Esophagus muscularis mucosa (tissue), 4 donors: ENCODE measurements around the gene SGTA. TPM values are rescaled to one million over a fixed set of nuclear protein-coding genes. Genes with fewer than 3 reads are reported as not detected.

Source experiments
- DNase-seq: peaks from one replicate; pipeline ENCODE4 v3.0.0-alpha.2; 2017; ENCODE audit errors: extremely low spot score
- H3K27ac ChIP-seq, 4 donors: fragments of 200-600 bp; sonication (generic); replicated peaks in 1 of 4; 1 replicate in 3 of 4; 2 replicates in 1 of 4; pipeline ENCODE4 v1.5.1; 2016 to 2019; ENCODE audit warnings: mild to moderate bottlenecking in 1 of 4
- H3K27me3 ChIP-seq, 4 donors: fragments of 200-600 bp; sonication (generic); one replicate each; pipeline versions ENCODE4 v1.5.1 to v1.6.0; 2016 to 2019
- H3K36me3 ChIP-seq, 4 donors: fragments of 200-600 bp; sonication (generic); one replicate each; pipeline ENCODE4 v1.5.1; 2016 to 2019
- H3K4me1 ChIP-seq, 4 donors: fragments of 200-600 bp; sonication (generic); one replicate each; pipeline ENCODE4 v1.5.1; 2016 to 2019
- H3K4me3 ChIP-seq, 4 donors: fragments of 200-600 bp; sonication (generic); 1 replicate in 2 of 4; 2 replicates in 2 of 4; pipeline ENCODE4 v1.5.1; 2016 to 2019; ENCODE audit warnings: mild to moderate bottlenecking in 4 of 4, moderate library complexity in 1 of 4
- H3K9me3 ChIP-seq, 4 donors: fragments of 200-600 bp; sonication (generic); 1 replicate in 3 of 4; 2 replicates in 1 of 4; pipeline ENCODE4 v1.5.1; 2016 to 2019
- CTCF ChIP-seq, 3 experiments: fragments of 200-600 bp in 2 of 3; fragments of 450-650 bp in 1 of 3; sonication (generic) in 2 of 3; IDR thresholded peaks; one replicate each; pipeline ENCODE4 v1.5.1; 2017 to 2019; ENCODE audit warnings: antibody characterized with exemption in 3 of 3, mild to moderate bottlenecking in 2 of 3, moderate library complexity in 1 of 3
- EP300 ChIP-seq: sonication (generic); formaldehyde crosslinking; IDR thresholded peaks from one replicate; pipeline ENCODE4 v1.6.1; 2017; ENCODE audit warnings: antibody characterized with exemption
- POLR2A ChIP-seq: fragments of 450-650 bp; IDR thresholded peaks from one replicate; pipeline ENCODE4 v1.6.1; 2017; ENCODE audit warnings: antibody characterized with exemption, moderate library complexity, mild to moderate bottlenecking, low read depth
- POLR2AphosphoS5 ChIP-seq, 2 donors: sonication (generic); formaldehyde crosslinking; IDR thresholded peaks; one replicate each; pipeline ENCODE4 v1.6.1; 2017; ENCODE audit warnings: antibody characterized with exemption in 2 of 2
- WGBS: methylation state at CpG from one replicate; pipeline ENCODE4 v1.1.5; 2018; 5-methylcytosine and 5-hydroxymethylcytosine counted together
- intact Hi-C: fragments of 100-400 bp; cut with DNase I; formaldehyde crosslinking; loops from one replicate; pipeline ENCODE4 v1.15.1; 2023
- total RNA-seq, 4 donors: library from RNA; depleted of rRNA; stranded (reverse); fragments of >200 nt; gene quantifications; one replicate each; pipeline versions ENCODE4 v1.1.0 to v1.2.1, GENCODE V29; 2016

SGTA gene
- total RNA-seq, 4 donors from 2014 or later: 53.6 to 71.2 (median 59.2) TPM

DNA sequence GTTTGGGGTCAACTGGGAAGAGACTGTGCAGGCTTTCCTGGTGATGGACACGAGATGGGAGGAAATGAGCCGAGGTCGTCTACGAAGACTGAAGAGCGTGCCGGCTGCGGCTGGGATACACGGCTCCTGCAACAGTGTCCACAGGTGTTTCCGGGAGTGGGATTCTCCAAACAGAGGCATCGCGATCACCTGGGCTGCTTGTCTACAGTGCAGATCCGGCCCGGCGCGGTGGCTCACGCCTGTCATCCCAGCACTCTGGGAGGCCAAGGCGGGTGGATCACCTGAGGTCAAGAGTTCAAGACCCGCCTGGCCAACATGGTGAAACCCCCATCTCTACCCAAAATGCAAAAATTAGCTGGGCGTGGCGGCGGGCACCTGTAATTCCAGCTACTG is 31.6 kb downstream of the SGTA start:
- Histone ChIP-seq H3K4me1 (peaks cover 0 to 8% (median 5%) of the 10 kb centered on the region in 4 donors), H3K27me3 (no peaks in the 10 kb centered on the region), H3K36me3 (peaks cover 25 to 37% (median 30%) of the 10 kb centered on the region in 4 donors), H3K27ac (no peak overlapping the region), H3K4me3 (no peak overlapping the region), H3K9me3 (no peaks in the 10 kb centered on the region)
- intact Hi-C loops: no loop called here
- TF ChIP-seq CTCF (IDR thresholded peaks at IDR 0.05) (no peak), POLR2AphosphoS5 (IDR thresholded peaks at IDR 0.05) (no peak), POLR2A (no peak), EP300 (no peak)
- no peak for DNase-seq
- WGBS: 92% methylated on average over 16 of the region's 21 CpGs

- intact Hi-C loops: no loop called here
Observed at GRCh38 chr19:2750808-2751437, 32.1 kb downstream of the SGTA start.

GRCh38 chr19:2747349-2747748 is 35.7 kb downstream of the SGTA start:
- Histone ChIP-seq H3K4me3 (no peak overlapping the region), H3K27ac (no peak overlapping the region), H3K36me3 (no peaks in the 10 kb centered on the region), H3K27me3 (no peaks in the 10 kb centered on the region), H3K4me1 (peaks cover 0 to 8% (median 5%) of the 10 kb centered on the region in 4 donors), H3K9me3 (no peaks in the 10 kb centered on the region)
- 84% methylated on average over 7 of the region's 7 CpGs for WGBS
- no peak for TF ChIP-seq POLR2AphosphoS5 (IDR thresholded peaks at IDR 0.05)
- no peak for TF ChIP-seq CTCF (IDR thresholded peaks at IDR 0.05)
- no peak for TF ChIP-seq POLR2A
- no peak for TF ChIP-seq EP300
- intact Hi-C loops: no loop called here
- no peak for DNase-seq

More at GRCh38 chr19:2750808-2751437, 32.1 kb downstream of the SGTA start:
- Histone ChIP-seq H3K4me1 (peaks cover 0 to 8% (median 5%) of the 10 kb centered on the region in 4 donors), H3K27ac (no peak overlapping the region), H3K9me3 (no peaks in the 10 kb centered on the region), H3K4me3 (no peak overlapping the region), H3K27me3 (no peaks in the 10 kb centered on the region), H3K36me3 (peaks cover 22 to 32% (median 25%) of the 10 kb centered on the region in 4 donors)
- no peak for DNase-seq
- 77% methylated on average over 17 of the region's 17 CpGs for WGBS
- TF ChIP-seq EP300 (no peak), CTCF (IDR thresholded peaks at IDR 0.05) (no peak), POLR2A (no peak), POLR2AphosphoS5 (IDR thresholded peaks at IDR 0.05) (no peak)

DNA sequence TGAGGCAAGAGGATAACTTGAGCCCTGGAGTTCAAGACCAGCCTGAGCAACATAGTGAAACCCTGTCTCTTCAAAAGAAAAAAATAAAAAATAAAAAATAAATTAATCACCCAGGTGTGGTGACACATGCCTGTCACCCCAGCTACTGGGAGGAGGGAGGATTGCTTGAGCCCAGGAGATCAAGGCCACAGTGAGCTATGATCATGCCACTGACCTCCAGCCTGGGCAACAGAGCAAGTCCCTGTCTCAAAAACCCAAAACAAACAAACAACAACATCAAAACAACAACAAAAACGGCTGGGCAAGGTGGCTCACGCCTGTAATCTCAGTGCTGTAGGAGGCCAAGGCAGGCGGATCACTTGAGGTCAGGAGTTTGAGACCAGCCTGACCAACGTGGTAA is 39.0 kb downstream of the SGTA start:
- H3K4me1 ChIP-seq: peaks cover 4 to 13% (median 8%) of the 10 kb centered on the region in 4 donors
- no peak overlapping the region for H3K4me3 ChIP-seq
- WGBS: 32% methylated on average over 4 of the region's 4 CpGs
- H3K27ac ChIP-seq: no peak overlapping the region
- intact Hi-C loops: no loop called here
- no peaks in the 10 kb centered on the region for H3K36me3 ChIP-seq
- no peaks in the 10 kb centered on the region for H3K9me3 ChIP-seq
- no peak for TF ChIP-seq POLR2AphosphoS5 (IDR thresholded peaks at IDR 0.05)
- no peak for TF ChIP-seq CTCF (IDR thresholded peaks at IDR 0.05)
- TF ChIP-seq POLR2A: no peak
- TF ChIP-seq EP300: no peak
- DNase-seq: no peak
- peaks cover 0 to 15% (median 0%) of the 10 kb centered on the region in 4 donors for H3K27me3 ChIP-seq
